ENCODE data around the gene RAB26.
A peak's percentile ranks its signal among the peaks of the same experiment; 100 is the strongest.
"Not testable (repeated sequence)": the region's sequence is repeated elsewhere in the genome, so short reads cannot be mapped to it uniquely, and the experiment has no call there.

RAB26 gene

GRCh38 chr16:2117960-2118722 lies 30.3 kb upstream of the RAB26 start:
- not testable (repeated sequence) for H3K36me3 ChIP-seq (ENCODE audit: control insufficient read depth in 2 of 2, insufficient read depth in 2 of 2, low read length in 2 of 2); H3K9ac ChIP-seq (ENCODE audit: low read length in 2 of 2); H3K27ac ChIP-seq (ENCODE audit: low read length); H3K9me3 ChIP-seq (ENCODE audit: control insufficient read depth in 2 of 2, low read length in 2 of 2); H3K27me3 ChIP-seq (ENCODE audit: control insufficient read depth in 1 of 2, insufficient read depth in 2 of 2, low read length in 2 of 2); H3K4me3 ChIP-seq (ENCODE audit: low read length in 2 of 2)
- H3K4me1 ChIP-seq (ENCODE audit: control insufficient read depth, insufficient read depth, low read length): peaks cover 27% of the 10 kb centered on the region

- H3K36me3 ChIP-seq (ENCODE audit: control insufficient read depth in 2 of 2, insufficient read depth in 2 of 2, low read length in 2 of 2); H3K9me3 ChIP-seq (ENCODE audit: control insufficient read depth in 2 of 2, low read length in 2 of 2); H3K27me3 ChIP-seq (ENCODE audit: control insufficient read depth in 1 of 2, insufficient read depth in 2 of 2, low read length in 2 of 2): not testable (repeated sequence)
- Histone ChIP-seq H3K4me3 (ENCODE audit: low read length in 2 of 2) (peak overlapping the region; percentile 51 to 69), H3K27ac (ENCODE audit: low read length) (peak overlapping the region; percentile 93), H3K4me1 (ENCODE audit: control insufficient read depth, insufficient read depth, low read length) (peaks cover 47% of the 10 kb centered on the region), H3K9ac (ENCODE audit: low read length in 2 of 2) (peak overlapping the region in 1 of 2 donors; percentile 68)
Measured at GRCh38 chr16:2121325-2121724, 27.1 kb upstream of the RAB26 start.

- Histone ChIP-seq H3K4me3 (ENCODE audit: low read length in 2 of 2) (peak overlapping the region; percentile 51 to 69), H3K9ac (ENCODE audit: low read length in 2 of 2) (peak overlapping the region; percentile 42 to 68), H3K9me3 (ENCODE audit: control insufficient read depth in 2 of 2, low read length in 2 of 2) (no peaks in the 10 kb centered on the region), H3K27ac (ENCODE audit: low read length) (peak overlapping the region; percentile 93), H3K27me3 (ENCODE audit: control insufficient read depth in 1 of 2, insufficient read depth in 2 of 2, low read length in 2 of 2) (no peaks in the 10 kb centered on the region), H3K4me1 (ENCODE audit: control insufficient read depth, insufficient read depth, low read length) (peaks cover 52% of the 10 kb centered on the region), H3K36me3 (ENCODE audit: control insufficient read depth in 2 of 2, insufficient read depth in 2 of 2, low read length in 2 of 2) (no peaks in the 10 kb centered on the region)
Measured at GRCh38 chr16:2121853-2122252, 26.6 kb upstream of the RAB26 start.

- Histone ChIP-seq H3K4me3 (ENCODE audit: low read length in 2 of 2) (peak overlapping the region; percentile 60 to 69), H3K9me3 (ENCODE audit: control insufficient read depth in 2 of 2, low read length in 2 of 2) (no peaks in the 10 kb centered on the region), H3K27ac (ENCODE audit: low read length) (peak overlapping the region; percentile 93), H3K27me3 (ENCODE audit: control insufficient read depth in 1 of 2, insufficient read depth in 2 of 2, low read length in 2 of 2) (no peaks in the 10 kb centered on the region), H3K36me3 (ENCODE audit: control insufficient read depth in 2 of 2, insufficient read depth in 2 of 2, low read length in 2 of 2) (no peaks in the 10 kb centered on the region), H3K9ac (ENCODE audit: low read length in 2 of 2) (peak overlapping the region; percentile 68 to 76), H3K4me1 (ENCODE audit: control insufficient read depth, insufficient read depth, low read length) (peaks cover 55% of the 10 kb centered on the region)
Measured at GRCh38 chr16:2122429-2122828, 26.0 kb upstream of the RAB26 start.

GRCh38 chr16:2122934-2123683 lies 25.3 kb upstream of the RAB26 start:
- H3K36me3 ChIP-seq (ENCODE audit: control insufficient read depth in 2 of 2, insufficient read depth in 2 of 2, low read length in 2 of 2); H3K27me3 ChIP-seq (ENCODE audit: control insufficient read depth in 1 of 2, insufficient read depth in 2 of 2, low read length in 2 of 2); H3K9me3 ChIP-seq (ENCODE audit: control insufficient read depth in 2 of 2, low read length in 2 of 2): not testable (repeated sequence)
- H3K27ac ChIP-seq (ENCODE audit: low read length): peak overlapping the region; percentile 97
- peak overlapping the region; percentile 58 to 68 for H3K9ac ChIP-seq (ENCODE audit: low read length in 2 of 2)
- peak overlapping the region; percentile 60 to 69 for H3K4me3 ChIP-seq (ENCODE audit: low read length in 2 of 2)
- peaks cover 58% of the 10 kb centered on the region for H3K4me1 ChIP-seq (ENCODE audit: control insufficient read depth, insufficient read depth, low read length)

- peaks cover 62% of the 10 kb centered on the region for H3K4me1 ChIP-seq (ENCODE audit: control insufficient read depth, insufficient read depth, low read length)
- not testable (repeated sequence) for H3K9me3 ChIP-seq (ENCODE audit: control insufficient read depth in 2 of 2, low read length in 2 of 2); H3K36me3 ChIP-seq (ENCODE audit: control insufficient read depth in 2 of 2, insufficient read depth in 2 of 2, low read length in 2 of 2); H3K27me3 ChIP-seq (ENCODE audit: control insufficient read depth in 1 of 2, insufficient read depth in 2 of 2, low read length in 2 of 2)
- H3K4me3 ChIP-seq (ENCODE audit: low read length in 2 of 2): peak overlapping the region; percentile 12 to 69
- H3K9ac ChIP-seq (ENCODE audit: low read length in 2 of 2): peak overlapping the region; percentile 55 to 78
- peak overlapping the region; percentile 97 for H3K27ac ChIP-seq (ENCODE audit: low read length)
Measured at GRCh38 chr16:2123706-2124376, 24.6 kb upstream of the RAB26 start.

- peaks cover 62% of the 10 kb centered on the region for H3K4me1 ChIP-seq (ENCODE audit: control insufficient read depth, insufficient read depth, low read length)
- H3K4me3 ChIP-seq (ENCODE audit: low read length in 2 of 2): peak overlapping the region; percentile 12 to 69
- H3K27ac ChIP-seq (ENCODE audit: low read length): peak overlapping the region; percentile 97
- not testable (repeated sequence) for H3K36me3 ChIP-seq (ENCODE audit: control insufficient read depth in 2 of 2, insufficient read depth in 2 of 2, low read length in 2 of 2); H3K9me3 ChIP-seq (ENCODE audit: control insufficient read depth in 2 of 2, low read length in 2 of 2); H3K27me3 ChIP-seq (ENCODE audit: control insufficient read depth in 1 of 2, insufficient read depth in 2 of 2, low read length in 2 of 2)
- H3K9ac ChIP-seq (ENCODE audit: low read length in 2 of 2): peak overlapping the region; percentile 75 to 78
Measured at GRCh38 chr16:2124377-2124693, 24.1 kb upstream of the RAB26 start.

- H3K9me3 ChIP-seq (ENCODE audit: control insufficient read depth in 2 of 2, low read length in 2 of 2); H3K27me3 ChIP-seq (ENCODE audit: control insufficient read depth in 1 of 2, insufficient read depth in 2 of 2, low read length in 2 of 2); H3K36me3 ChIP-seq (ENCODE audit: control insufficient read depth in 2 of 2, insufficient read depth in 2 of 2, low read length in 2 of 2): not testable (repeated sequence)
- peak overlapping the region; percentile 78 for H3K9ac ChIP-seq (ENCODE audit: low read length in 2 of 2)
- H3K4me1 ChIP-seq (ENCODE audit: control insufficient read depth, insufficient read depth, low read length): peaks cover 65% of the 10 kb centered on the region
- H3K4me3 ChIP-seq (ENCODE audit: low read length in 2 of 2): peak overlapping the region; percentile 12 to 69
- H3K27ac ChIP-seq (ENCODE audit: low read length): peak overlapping the region; percentile 97
Measured at GRCh38 chr16:2124694-2125444, 23.6 kb upstream of the RAB26 start.

- peak overlapping the region; percentile 97 for H3K27ac ChIP-seq (ENCODE audit: low read length)
- H3K4me1 ChIP-seq (ENCODE audit: control insufficient read depth, insufficient read depth, low read length): peaks cover 67% of the 10 kb centered on the region
- peak overlapping the region in 1 of 2 donors; percentile 69 for H3K4me3 ChIP-seq (ENCODE audit: low read length in 2 of 2)
- not testable (repeated sequence) for H3K27me3 ChIP-seq (ENCODE audit: control insufficient read depth in 1 of 2, insufficient read depth in 2 of 2, low read length in 2 of 2); H3K36me3 ChIP-seq (ENCODE audit: control insufficient read depth in 2 of 2, insufficient read depth in 2 of 2, low read length in 2 of 2); H3K9me3 ChIP-seq (ENCODE audit: control insufficient read depth in 2 of 2, low read length in 2 of 2)
- peak overlapping the region; percentile 78 for H3K9ac ChIP-seq (ENCODE audit: low read length in 2 of 2)
Measured at GRCh38 chr16:2125609-2126008, 22.8 kb upstream of the RAB26 start.

- not testable (repeated sequence) for H3K36me3 ChIP-seq (ENCODE audit: control insufficient read depth in 2 of 2, insufficient read depth in 2 of 2, low read length in 2 of 2); H3K27me3 ChIP-seq (ENCODE audit: control insufficient read depth in 1 of 2, insufficient read depth in 2 of 2, low read length in 2 of 2); H3K9me3 ChIP-seq (ENCODE audit: control insufficient read depth in 2 of 2, low read length in 2 of 2)
- peak overlapping the region in 1 of 2 donors; percentile 58 for H3K4me3 ChIP-seq (ENCODE audit: low read length in 2 of 2)
- peak overlapping the region; percentile 97 for H3K27ac ChIP-seq (ENCODE audit: low read length)
- peaks cover 64% of the 10 kb centered on the region for H3K4me1 ChIP-seq (ENCODE audit: control insufficient read depth, insufficient read depth, low read length)
- peak overlapping the region; percentile 42 to 78 for H3K9ac ChIP-seq (ENCODE audit: low read length in 2 of 2)
Measured at GRCh38 chr16:2126161-2126743, 22.2 kb upstream of the RAB26 start.

Data from stomach smooth muscle (tissue), 2 donors.